ENCODE results near the gene CLBA1. TPM values are rescaled to one million over a fixed set of nuclear protein-coding genes. Genes with fewer than 3 reads are reported as not detected.
A peak's percentile ranks its signal among the peaks of the same experiment; 100 is the strongest.
"Not testable (repeated sequence)": the region's sequence is repeated elsewhere in the genome, so short reads cannot be mapped to it uniquely, and the experiment has no call there.

CLBA1 gene
- total RNA-seq, 4 donors from 2014 or later, result 1.3 to 11.1 (median 10.1) TPM; not detected in 1

GRCh38 chr14:104941508-104942365 is 43.9 kb upstream of the CLBA1 start:
- peak in 1 of 2 donors; percentile 3 for DNase-seq
- Histone ChIP-seq H3K4me1 (no peaks in the 10 kb centered on the region), H3K27ac (no peak overlapping the region), H3K4me3 (no peak overlapping the region), H3K36me3 (no peaks in the 10 kb centered on the region), H3K27me3 (no peaks in the 10 kb centered on the region), H3K9me3 (no peaks in the 10 kb centered on the region)
- intact Hi-C loops (cut with DNase I; ENCODE audit: low total_unique reads), result no loop called here
- TF ChIP-seq CTCF (IDR thresholded peaks at IDR 0.05) (no peak), POLR2A (IDR thresholded peaks at IDR 0.05) (no peak)

- Histone ChIP-seq H3K36me3 (no peaks in the 10 kb centered on the region), H3K9me3 (no peaks in the 10 kb centered on the region), H3K4me1 (no peaks in the 10 kb centered on the region), H3K27ac (no peak overlapping the region), H3K27me3 (no peaks in the 10 kb centered on the region), H3K4me3 (no peak overlapping the region)
- no peak for DNase-seq
- no peak for TF ChIP-seq POLR2A (IDR thresholded peaks at IDR 0.05)
- TF ChIP-seq CTCF (IDR thresholded peaks at IDR 0.05), result no peak
- intact Hi-C loops (cut with DNase I; ENCODE audit: low total_unique reads), result no loop called here
Measured at GRCh38 chr14:104942586-104942985, 43.0 kb upstream of the CLBA1 start.

GRCh38 chr14:104943216-104944015 is 42.2 kb upstream of the CLBA1 start:
- H3K4me3 ChIP-seq; intact Hi-C loops (cut with DNase I; ENCODE audit: low total_unique reads); H3K4me1 ChIP-seq; H3K36me3 ChIP-seq; H3K27ac ChIP-seq; H3K27me3 ChIP-seq; DNase-seq; H3K9me3 ChIP-seq: not testable (repeated sequence)

- H3K27me3 ChIP-seq, result not testable (repeated sequence)
Measured at GRCh38 chr14:104944016-104944308, 41.6 kb upstream of the CLBA1 start.

GRCh38 chr14:104944436-104945205 is 41.0 kb upstream of the CLBA1 start:
- DNase-seq; H3K27ac ChIP-seq; H3K4me1 ChIP-seq; H3K9me3 ChIP-seq; H3K4me3 ChIP-seq; H3K27me3 ChIP-seq; intact Hi-C loops (cut with DNase I; ENCODE audit: low total_unique reads); H3K36me3 ChIP-seq: not testable (repeated sequence)

More at GRCh38 chr14:104944016-104944308, 41.6 kb upstream of the CLBA1 start:
- H3K9me3 ChIP-seq; H3K4me1 ChIP-seq; DNase-seq; H3K27ac ChIP-seq; H3K4me3 ChIP-seq; intact Hi-C loops (cut with DNase I; ENCODE audit: low total_unique reads); H3K36me3 ChIP-seq: not testable (repeated sequence)

- not testable (repeated sequence) for H3K36me3 ChIP-seq
Measured at GRCh38 chr14:104945266-104945665, 40.3 kb upstream of the CLBA1 start.

GRCh38 chr14:104945986-104946965 is 39.3 kb upstream of the CLBA1 start:
- DNase-seq; H3K4me3 ChIP-seq; H3K4me1 ChIP-seq; intact Hi-C loops (cut with DNase I; ENCODE audit: low total_unique reads); H3K27me3 ChIP-seq; H3K27ac ChIP-seq; H3K9me3 ChIP-seq; H3K36me3 ChIP-seq: not testable (repeated sequence)

More at GRCh38 chr14:104945266-104945665, 40.3 kb upstream of the CLBA1 start:
- H3K27me3 ChIP-seq; H3K9me3 ChIP-seq; H3K27ac ChIP-seq; H3K4me3 ChIP-seq; H3K4me1 ChIP-seq; intact Hi-C loops (cut with DNase I; ENCODE audit: low total_unique reads); DNase-seq: not testable (repeated sequence)

GRCh38 chr14:104947201-104947600 is 38.4 kb upstream of the CLBA1 start:
- H3K36me3 ChIP-seq; H3K27me3 ChIP-seq; H3K9me3 ChIP-seq; H3K27ac ChIP-seq; DNase-seq; H3K4me3 ChIP-seq; H3K4me1 ChIP-seq; intact Hi-C loops (cut with DNase I; ENCODE audit: low total_unique reads): not testable (repeated sequence)

- H3K4me3 ChIP-seq; H3K9me3 ChIP-seq; H3K4me1 ChIP-seq; intact Hi-C loops (cut with DNase I; ENCODE audit: low total_unique reads); H3K27me3 ChIP-seq; H3K36me3 ChIP-seq; DNase-seq; H3K27ac ChIP-seq: not testable (repeated sequence)
Measured at GRCh38 chr14:104947881-104948735, 37.5 kb upstream of the CLBA1 start.

All from uterus (tissue), 4 donors.